HG03064 (cell line): ENCODE results near the gene GOLGA2.
"Not testable (repeated sequence)": the region's sequence is repeated elsewhere in the genome, so short reads cannot be mapped to it uniquely, and the experiment has no call there.

ENCODE experiments used
- ATAC-seq: cut with Tn5 transposase; IDR thresholded peaks from one replicate; pipeline ENCODE4 v1.9.1; 2021; ENCODE audit warnings: low read depth; ENCODE audit not compliant: unreplicated experiment

GOLGA2 gene

DNA sequence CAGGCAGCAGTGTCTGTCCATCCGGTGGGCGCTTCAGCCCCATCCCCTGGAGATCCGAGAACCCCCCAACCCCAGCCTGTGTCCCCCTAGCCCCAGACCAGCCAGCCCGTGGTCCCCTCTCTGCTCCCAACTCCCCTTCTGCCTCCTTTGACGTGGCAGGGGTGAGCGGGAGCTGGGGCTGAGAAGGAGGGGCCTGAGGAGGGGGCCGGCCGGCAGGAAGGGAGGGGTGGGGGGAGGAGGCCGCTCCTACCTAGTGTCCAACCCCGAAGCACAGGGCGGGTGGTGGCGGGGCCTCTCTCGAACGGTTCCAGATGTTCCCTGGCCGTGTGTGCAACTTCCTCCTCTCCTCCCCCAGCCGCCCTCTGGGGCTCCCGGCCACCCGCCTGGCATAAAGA, 31.0 kb downstream of the GOLGA2 start:
- no peak for ATAC-seq

DNA sequence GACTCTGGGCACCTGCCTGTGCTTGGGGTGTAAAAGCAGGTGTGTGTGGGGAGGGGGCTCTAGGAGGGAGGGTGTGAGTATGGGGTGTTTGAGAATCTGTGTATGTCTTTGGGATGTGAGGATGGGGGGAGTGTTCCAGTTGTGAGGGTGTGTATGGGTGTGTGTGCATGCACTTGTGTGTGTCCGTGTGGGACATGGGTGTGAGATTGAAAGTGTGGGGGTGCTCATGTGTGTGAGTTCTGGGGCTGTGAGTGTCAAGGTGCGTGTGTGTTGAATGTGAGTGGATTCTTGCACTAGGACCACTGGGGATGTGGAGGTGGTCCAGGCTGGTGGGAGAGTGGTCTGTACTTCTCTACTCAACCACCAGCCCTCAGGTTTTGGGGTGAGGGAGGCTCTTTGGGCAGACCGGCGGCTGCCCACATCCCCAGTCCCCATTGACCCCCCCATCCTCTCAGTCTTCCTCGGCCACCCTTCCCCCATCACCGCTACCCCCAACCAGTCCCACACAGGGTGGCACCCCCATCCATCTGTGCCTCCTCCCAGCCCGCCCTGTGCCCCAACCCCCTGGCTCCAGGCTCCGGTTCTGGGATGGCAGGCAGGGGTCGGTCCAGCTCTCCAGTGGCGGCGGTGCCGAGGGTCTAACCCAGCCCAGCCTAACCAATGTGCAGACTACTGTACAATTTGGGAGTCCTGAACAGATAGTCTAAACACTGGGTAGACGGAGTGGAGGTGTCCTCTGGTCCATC, 31.5 kb downstream of the GOLGA2 start:
- no peak for ATAC-seq

DNA sequence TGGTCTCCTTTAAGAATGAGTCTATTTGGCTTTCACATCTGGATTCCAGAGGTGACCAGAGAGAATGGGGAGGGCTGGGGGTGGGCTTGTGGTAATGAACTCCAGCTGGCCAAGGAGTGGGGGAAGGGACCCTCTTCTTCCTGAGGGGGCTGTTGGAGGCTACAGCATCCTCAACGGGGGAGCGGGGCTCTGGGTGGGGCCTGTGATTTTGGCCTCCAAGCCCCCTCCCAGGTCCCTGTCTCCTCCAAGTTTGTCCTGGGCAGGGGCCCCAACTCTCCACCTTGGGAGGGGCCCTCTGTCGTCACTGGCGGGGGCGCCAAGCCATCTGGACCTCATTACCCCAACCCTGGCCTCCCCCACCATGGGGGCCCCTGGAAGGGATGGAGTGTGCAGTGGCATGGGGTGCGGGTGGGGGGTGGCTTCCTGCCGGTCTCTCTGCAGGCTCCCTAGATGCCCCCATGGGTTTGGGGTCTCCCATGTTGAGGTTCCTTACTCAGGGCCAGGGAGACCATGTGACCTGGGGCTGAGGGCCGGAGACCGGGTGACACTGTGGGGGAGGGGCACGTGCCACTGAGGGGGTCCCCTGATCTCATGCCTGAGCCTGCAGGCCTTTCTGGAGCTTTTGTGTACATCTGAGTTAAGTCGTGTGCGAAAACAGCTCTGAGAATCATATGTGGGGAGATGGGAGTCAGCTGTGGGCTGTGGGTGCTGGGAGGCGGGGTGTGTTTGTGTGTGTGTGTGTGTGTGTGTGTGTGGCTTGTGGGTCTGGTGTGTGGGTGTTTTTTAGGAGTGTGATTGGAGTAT, 32.4 kb downstream of the GOLGA2 start:
- no peak for ATAC-seq

DNA sequence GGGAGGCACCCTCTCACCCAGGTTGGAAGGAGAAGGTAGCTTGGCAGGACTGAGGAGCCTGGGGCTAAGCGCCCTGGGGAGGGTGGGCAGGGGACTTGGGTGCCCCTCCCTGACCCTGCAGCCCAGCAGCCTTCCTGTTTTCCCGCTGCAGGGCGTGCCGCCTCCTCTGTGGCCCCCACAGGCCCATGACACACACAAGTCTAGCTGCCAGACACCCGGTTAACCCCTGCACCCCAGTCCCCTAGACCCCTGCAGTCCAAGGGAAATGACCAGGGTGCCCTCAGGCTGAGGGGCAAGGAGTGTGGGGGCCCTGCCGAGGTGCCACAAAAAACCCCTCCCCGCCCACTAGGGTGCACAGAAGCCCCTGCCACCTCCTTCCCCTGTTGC, 33.0 kb downstream of the GOLGA2 start:
- no peak for ATAC-seq

GRCh38 chr9:128242124-128242523, 33.7 kb downstream of the GOLGA2 start:
- ATAC-seq, result no peak

DNA sequence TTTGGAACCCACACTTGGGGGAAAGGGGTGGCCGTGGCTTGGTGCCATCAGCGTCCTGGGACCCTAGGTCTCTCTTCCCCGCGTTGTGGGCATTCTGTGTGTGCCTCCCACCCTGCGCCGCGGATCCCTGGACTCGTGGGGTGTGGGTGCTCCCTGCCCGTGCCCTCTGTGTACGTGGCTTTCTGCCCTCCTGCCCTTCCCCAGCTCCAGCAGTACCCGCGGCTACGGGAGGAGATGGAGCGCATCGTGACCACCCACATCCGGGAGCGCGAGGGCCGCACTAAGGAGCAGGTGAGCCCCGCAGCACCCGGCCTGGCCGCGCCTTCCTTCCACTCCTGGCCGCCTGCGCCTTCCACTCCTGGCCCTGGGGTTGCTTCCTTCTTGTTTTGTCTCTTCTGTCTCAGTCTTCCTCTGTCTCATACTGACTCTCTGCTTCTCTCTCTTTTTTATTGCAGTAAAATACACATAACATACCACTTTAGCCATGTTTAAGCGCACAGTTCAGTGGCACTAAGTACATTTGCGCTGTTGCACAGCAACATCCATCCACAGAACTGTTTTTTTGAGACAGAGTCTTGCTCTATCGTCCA, 41.9 kb downstream of the GOLGA2 start:
- no peak for ATAC-seq

GRCh38 chr9:128232528-128233428, 43.0 kb downstream of the GOLGA2 start:
- ATAC-seq, result no peak

GRCh38 chr9:128231638-128232527, 43.9 kb downstream of the GOLGA2 start:
- ATAC-seq, result no peak

DNA sequence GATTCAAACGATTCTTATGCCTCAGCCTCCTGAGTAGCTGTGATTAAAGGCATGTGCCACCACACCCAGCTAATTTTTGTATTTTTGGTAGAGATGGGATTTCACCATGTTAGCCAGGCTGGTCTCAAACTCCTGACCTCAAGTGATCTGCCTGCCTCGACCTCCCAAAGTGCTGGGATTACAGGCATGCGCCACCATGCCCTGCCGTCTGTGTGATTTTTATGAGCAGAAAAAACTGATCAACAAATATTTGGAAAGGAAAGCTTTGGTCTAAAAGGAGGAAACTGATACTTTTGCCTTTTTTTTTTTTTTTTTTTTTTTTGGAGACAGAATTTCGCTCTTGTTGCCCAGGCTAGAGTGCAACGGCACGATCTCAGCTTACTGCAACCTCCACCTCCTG, 44.9 kb downstream of the GOLGA2 start:
- ATAC-seq, result not testable (repeated sequence)

DNA sequence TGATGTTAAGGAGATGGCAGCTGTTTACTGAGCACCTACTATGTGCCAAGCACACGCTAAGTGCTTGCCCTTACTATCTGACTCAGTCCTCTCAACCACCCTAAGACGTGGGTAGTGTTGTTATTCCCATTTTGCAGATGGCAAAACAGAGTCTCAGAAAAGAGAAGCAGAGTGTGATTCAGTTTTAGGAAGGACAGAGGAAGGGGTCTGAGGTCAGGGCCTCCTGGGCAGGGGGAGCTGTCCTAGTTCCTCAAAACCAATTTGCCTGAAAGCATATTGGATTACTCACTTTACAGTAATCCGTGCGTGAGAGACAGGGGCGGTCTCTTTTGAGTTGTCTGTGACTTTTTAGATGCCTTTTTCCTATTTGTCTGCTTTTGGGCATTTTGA, 49.4 kb downstream of the GOLGA2 start:
- ATAC-seq, result no peak

DNA sequence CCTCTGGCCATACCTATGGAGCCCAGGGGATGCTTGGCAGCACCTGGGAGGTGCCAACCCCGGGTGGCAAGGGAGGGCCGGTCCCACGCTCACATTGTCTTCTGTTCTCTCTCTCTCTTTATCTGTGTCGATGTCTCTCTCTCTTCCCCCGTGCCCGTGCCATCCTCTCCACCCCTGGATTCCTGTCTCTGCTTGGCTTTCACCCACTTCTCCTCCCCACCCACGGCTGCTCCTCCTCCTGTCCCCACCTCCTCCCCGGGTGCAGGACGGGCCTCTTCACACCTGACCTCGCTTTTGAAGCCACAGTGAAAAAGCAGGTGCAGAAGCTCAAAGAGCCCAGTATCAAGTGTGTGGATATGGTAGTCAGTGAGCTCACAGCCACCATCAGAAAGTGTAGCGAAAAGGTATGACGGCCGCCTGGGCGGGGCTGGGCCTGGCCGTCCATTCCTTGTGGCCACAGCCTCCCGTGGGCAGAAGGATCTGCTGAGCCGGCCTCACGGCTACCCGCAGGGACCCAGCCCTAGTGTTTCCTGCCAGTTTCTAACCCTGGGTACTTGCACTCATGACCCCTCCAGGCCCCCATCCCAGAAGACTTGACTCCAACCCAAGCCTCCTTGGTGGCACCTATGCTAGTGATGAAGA, 49.9 kb downstream of the GOLGA2 start:
- ATAC-seq, result no peak

- ATAC-seq, result no peak
Observed at GRCh38 chr9:128224877-128225276, 50.9 kb downstream of the GOLGA2 start.

DNA sequence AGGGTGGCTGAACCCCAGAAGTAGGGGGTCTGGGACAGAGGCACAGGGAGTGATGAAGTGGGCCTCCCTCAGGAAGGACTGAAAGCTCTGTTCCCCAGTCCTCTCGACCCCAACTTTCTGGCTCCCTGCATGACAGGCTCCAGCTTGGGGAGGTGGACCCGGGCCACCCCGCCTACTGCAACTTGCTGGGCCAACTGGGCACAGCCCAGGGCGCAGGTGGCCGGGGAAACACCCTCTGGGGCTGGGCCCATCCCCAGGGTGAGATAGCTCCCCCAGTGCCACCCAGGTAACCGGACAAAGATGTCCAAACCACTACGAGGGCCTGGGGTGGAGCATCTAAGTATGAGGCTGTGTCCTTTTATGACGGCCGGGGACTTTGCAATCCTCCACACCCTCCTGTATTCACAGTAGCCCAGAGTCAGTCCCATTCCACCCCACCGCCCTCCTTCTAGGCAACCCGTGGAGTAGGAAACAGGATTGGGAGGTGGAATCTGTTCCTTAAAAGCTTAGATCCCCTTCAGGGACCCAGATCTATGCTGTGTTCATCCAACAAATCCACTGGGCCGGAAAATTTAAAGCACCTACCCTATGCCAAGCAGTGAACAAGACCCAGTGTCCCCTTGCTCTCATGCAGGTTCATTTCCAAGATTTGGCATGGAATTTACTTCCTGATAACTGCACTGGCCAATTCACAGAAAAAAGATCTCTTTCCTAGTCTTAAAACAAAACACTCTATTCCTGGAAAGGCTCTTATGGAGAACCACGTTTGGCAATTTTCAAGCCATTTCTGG, 52.7 kb downstream of the GOLGA2 start:
- ATAC-seq, result no peak

DNA sequence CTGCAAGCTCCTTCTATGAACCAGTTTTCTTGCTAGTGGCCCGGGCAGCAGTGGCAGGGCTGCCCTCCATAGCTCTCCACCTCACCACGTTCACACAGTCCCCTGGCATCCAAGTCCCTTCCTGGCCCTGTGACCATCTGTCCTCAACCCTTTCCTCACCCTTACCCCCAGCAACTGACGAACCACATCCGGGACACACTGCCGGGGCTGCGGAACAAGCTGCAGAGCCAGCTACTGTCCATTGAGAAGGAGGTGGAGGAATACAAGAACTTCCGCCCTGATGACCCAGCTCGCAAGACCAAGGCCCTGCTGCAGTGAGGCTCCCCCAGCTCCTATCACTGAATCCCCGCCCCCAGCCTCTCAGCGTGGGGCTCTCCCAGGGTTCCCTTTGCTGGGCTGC, 53.8 kb downstream of the GOLGA2 start:
- no peak for ATAC-seq

GRCh38 chr9:128219831-128220230, 56.0 kb downstream of the GOLGA2 start:
- ATAC-seq, result no peak

GRCh38 chr9:128218518-128219389, 57.1 kb downstream of the GOLGA2 start:
- peak; percentile 88 for ATAC-seq

- no peak for ATAC-seq
Observed at GRCh38 chr9:128218172-128218517, 57.7 kb downstream of the GOLGA2 start.
